ENCODE measurements around the gene LMOD3. TPM values are rescaled to one million over a fixed set of nuclear protein-coding genes. Genes with fewer than 3 reads are reported as not detected.

The LMOD3 gene
- total and polyA plus RNA-seq, 2 donors (not counting 3 experiments of a cell fraction or from before 2014, with no cell fraction given): not detected

DNA sequence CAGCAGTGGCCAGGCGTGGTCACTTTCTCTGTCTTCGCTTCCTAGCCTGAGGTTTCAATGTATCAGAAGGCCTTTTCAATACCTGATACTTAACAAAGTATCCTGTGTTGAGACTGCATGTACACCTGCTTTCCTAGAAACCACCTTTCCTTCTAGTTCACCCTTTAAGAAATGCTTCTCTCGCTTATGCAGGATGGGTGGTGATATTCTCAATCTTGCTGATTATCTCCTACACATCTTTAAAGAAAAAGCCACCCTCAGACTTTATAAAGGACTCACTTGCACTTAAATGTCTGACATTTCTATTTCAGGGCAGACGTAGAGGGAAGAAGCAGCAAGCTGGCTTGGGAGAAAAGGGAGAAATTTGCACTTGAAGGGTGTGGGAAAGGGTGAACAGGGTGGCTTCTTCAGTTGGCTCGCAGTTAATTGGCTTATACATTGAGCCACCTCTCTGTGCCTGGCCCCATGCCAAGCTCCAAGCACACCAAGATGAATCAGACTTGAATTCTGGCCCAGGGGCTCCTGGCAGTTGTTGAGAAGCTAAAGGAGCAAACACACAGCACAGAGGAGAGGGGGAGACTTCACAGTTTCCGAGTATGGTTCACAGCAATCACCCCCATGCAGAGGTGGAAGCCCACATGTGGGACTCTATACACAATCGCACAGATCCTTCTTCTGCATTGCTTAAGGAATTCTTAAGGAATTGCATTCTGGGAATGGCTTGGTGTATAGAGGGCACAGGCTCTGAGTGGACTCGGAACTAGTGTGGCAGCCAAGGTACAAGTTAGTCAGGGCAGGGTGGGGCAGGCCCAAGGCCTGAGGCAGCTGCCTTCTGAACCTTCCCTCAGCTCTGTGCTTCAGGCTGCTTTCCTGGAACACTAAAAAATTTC is 36.3 kb downstream of the LMOD3 start:
- H3K9me1 ChIP-seq (replicated peaks; ENCODE audit: control insufficient read depth, extremely low read depth, insufficient read depth, low read length): no peaks in the 10 kb centered on the region
- H3K36me3 ChIP-seq (ENCODE audit: control insufficient read depth in 2 of 2, extremely low read depth in 1 of 2, insufficient read depth in 2 of 2, low read length in 2 of 2): no peaks in the 10 kb centered on the region
- ChIA-PET CTCF (interaction anchor here (0.6 to 2.4 kb wide), 6 partner anchors 15 to 687 kb away, joined by 3 to 9 read pairs (median 4); no protein-coding TSS in a partner anchor), POLR2A (interaction anchor here (0.7 to 1.3 kb wide), 3 partner anchors 96 to 1383 kb away, joined by 3 to 6 read pairs (median 4); no protein-coding TSS in a partner anchor)
- H2AFZ ChIP-seq (ENCODE audit: low read depth, low read length): peak overlapping the region; percentile 69
- peak overlapping the region; percentile 77 to 87 (median 80) for H3K4me3 ChIP-seq (replicated peaks in 1 of 3; ENCODE audit: insufficient read depth in 1 of 3, low read depth in 1 of 3, low read length in 3 of 3)
- intact Hi-C loops (cut with micrococcal nuclease): loop anchor here (1.0 to 5.0 kb wide), 4 partner anchors 34 to 267 kb away; partner anchors contain the start of genes EOGT and TMF1
- H3K9me3 ChIP-seq (replicated peaks; ENCODE audit: control insufficient read depth, insufficient read depth, low read length): no peaks in the 10 kb centered on the region
- H3K4me2 ChIP-seq (ENCODE audit: insufficient read depth, low read length): peak overlapping the region; percentile 91
- H3K27ac ChIP-seq (ENCODE audit: insufficient read depth, low read depth, low read length): peak overlapping the region; percentile 68
- no peaks in the 10 kb centered on the region for H3K27me3 ChIP-seq (ENCODE audit: control insufficient read depth in 2 of 2, insufficient read depth in 2 of 2, low read length in 2 of 2)
- no TSS peak for BruUV-seq (replicated peaks)
- peak overlapping the region; percentile 87 for H3K9ac ChIP-seq (replicated peaks; ENCODE audit: extremely low read depth, insufficient read depth, low read length)
- FAIRE-seq (peak; percentile 84), DNase-seq (ENCODE audit: low read depth, low spot score) (peak; percentile 96)
- TF ChIP-seq, protein P1, sequence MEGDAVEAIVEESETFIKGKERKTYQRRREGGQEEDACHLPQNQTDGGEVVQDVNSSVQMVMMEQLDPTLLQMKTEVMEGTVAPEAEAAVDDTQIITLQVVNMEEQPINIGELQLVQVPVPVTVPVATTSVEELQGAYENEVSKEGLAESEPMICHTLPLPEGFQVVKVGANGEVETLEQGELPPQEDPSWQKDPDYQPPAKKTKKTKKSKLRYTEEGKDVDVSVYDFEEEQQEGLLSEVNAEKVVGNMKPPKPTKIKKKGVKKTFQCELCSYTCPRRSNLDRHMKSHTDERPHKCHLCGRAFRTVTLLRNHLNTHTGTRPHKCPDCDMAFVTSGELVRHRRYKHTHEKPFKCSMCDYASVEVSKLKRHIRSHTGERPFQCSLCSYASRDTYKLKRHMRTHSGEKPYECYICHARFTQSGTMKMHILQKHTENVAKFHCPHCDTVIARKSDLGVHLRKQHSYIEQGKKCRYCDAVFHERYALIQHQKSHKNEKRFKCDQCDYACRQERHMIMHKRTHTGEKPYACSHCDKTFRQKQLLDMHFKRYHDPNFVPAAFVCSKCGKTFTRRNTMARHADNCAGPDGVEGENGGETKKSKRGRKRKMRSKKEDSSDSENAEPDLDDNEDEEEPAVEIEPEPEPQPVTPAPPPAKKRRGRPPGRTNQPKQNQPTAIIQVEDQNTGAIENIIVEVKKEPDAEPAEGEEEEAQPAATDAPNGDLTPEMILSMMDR (IDR thresholded peaks at IDR 0.05; ENCODE audit: extremely low read depth in 1 of 2, insufficient read depth in 1 of 2, low read depth in 1 of 2, low read length in 2 of 2): no peak
- no peak for TF ChIP-seq MYC (IDR thresholded peaks at IDR 0.05; ENCODE audit: low read depth, low read length)
- TF ChIP-seq GATA2 (IDR thresholded peaks at IDR 0.05; ENCODE audit: insufficient read depth, insufficient read length, low read depth, low read length): peak; percentile 64
- peak; percentile 82 for TF ChIP-seq POLR2AphosphoS5 (IDR thresholded peaks at IDR 0.05; ENCODE audit: insufficient read depth, low read depth, low read length)
- TF ChIP-seq FOS (IDR thresholded peaks at IDR 0.05; ENCODE audit: borderline replicate concordance, insufficient read depth, low read length): peak; percentile 54
- dilution Hi-C loops (cut with MboI; ENCODE audit: extremely low pct_ligation_motif_present, low sequenced_read_pairs): no loop called here
- peaks cover 78% of the 10 kb centered on the region for H3K4me1 ChIP-seq (ENCODE audit: control insufficient read depth, extremely low read depth, insufficient read depth, low read length)
- H3K79me2 ChIP-seq (ENCODE audit: control insufficient read depth, insufficient read depth, low read length): peaks cover 53% of the 10 kb centered on the region
- H4K20me1 ChIP-seq (replicated peaks; ENCODE audit: control insufficient read depth, extremely low read depth, insufficient read depth, low read length): no peaks in the 10 kb centered on the region

Data from endothelial cell of umbilical vein (primary cell).